Hematopoietic multipotent progenitor cell (in vitro differentiated cells): Measurements from ENCODE around the gene C5orf63. TPM values are rescaled to one million over a fixed set of nuclear protein-coding genes. Genes with fewer than 3 reads are reported as not detected.
"Not testable (repeated sequence)": the region's sequence is repeated elsewhere in the genome, so short reads cannot be mapped to it uniquely, and the experiment has no call there.

Source experiments
- DNase-seq, 3 donors: peaks; one replicate each; pipeline ENCODE4 v3.0.0-alpha.2; 2011 to 2015; ENCODE audit warnings: low read depth in 2 of 3, low spot score in 2 of 3
- total RNA-seq: library from RNA; depleted of rRNA; stranded (reverse); fragments of >200 nt; gene quantifications from one replicate; pipeline ENCODE4 v1.2.3, GENCODE V29; 2012

Gene C5orf63
- total RNA-seq, 1 donor = 2.2 TPM

DNA sequence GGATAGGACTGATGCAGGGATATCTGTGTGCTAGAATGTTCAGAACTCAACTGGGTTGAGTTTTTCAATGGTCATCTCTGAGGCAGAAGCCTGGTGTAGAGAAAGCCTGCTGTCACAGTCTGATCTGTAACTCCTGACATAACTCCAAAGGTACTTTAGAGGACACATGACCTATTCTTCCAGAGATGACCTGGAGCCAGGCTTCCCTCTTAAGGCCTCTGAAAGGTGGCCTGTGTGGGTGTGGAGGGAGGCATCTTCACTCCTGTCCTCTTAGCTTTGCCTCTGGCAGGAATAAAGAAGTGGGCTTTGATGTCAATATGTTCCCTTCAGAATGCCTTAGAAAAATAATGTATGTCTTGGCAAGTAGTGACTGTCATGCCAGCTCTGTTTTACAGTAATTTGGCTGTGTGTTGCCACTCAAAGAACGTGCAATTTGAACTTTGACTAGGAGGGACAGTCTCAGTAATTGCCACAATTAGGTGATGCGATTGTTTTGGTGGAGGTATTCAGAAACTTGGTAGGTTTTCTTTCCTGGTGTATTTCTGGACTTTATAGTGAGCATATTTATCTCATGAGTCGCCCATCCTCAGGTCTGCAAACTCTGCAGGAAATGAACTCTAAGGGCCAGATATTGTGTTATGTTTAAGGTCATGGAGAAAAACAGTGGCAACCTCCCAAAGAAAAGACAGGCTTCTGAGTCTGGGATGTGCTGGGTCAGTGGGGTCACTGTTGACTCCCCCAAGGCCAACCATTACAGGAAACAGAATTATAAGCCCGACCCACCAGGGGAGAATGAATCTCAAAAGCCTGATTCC lies 3.2 kb upstream of the C5orf63 start:
- DNase-seq = no peak

DNA sequence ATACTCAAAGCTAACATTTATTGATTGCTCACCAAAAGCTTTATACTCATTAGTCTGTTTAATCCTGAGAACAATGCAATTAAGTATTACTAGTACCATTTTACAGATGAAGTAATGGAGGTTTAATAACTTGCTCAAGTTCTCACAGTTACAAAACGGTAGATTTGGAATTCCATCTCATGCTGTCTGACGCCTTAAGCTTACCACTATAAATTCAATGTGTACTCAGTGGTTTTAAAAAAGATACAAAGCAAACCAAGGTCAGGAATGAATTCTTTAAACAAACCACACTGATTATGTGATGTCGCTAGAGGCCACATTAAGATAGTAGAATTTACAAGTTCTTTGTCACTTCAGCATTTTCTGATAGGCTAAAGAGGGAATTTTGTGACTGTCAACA lies 1.2 kb upstream of the C5orf63 start:
- DNase-seq = no peak

DNA sequence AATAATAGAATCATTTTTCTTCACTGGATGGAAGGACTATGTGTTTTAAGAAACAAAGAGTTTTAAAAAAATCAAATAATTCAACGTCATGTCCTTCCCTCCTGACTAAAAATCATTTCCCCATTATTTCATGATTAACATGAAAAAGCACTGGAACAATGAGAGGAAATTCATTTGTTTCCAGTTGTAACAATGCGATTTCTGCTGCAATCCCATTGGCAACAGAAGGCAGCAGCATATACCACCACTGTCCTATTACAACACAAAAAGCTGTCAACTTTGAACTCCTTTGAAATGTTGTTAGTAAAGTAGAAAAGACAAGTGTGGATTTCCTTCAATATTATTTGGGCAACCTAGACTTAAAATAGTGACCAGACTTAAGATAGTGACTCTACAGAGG lies 3.1 kb downstream of the C5orf63 start:
- no peak for DNase-seq

DNA sequence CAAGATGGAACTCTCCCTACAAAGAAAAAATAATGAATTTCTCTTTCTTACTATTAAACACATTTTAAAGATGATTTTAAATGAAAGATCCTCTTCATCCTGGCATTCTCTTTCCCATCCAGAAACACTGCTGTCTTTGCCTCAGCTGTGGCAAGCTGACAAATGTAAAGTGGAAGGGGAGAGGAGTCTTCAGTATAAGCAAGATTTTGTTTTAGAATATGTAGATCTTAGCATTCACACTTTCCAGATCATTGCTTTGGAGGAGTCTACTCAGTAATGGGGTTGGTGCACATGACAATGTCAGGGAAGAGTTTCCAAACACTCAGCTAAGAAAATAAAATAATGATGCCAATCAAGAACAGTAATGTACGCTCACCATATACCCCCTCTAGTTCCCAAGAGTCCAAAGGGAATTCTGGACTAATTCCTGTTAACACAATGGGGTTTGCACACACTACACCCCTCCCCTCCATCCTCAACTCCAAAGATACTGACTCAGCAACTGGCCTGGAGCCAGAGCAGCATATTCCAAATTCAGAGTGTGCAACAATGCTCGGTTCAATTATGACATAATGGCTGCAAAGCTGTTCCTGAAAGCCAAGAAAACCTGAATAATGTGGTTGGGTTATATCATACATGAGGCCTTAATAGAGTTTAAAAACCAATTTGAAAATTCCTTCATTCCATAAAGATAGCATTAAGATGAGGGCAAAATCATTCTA lies 4.6 kb downstream of the C5orf63 start:
- no peak for DNase-seq

DNA sequence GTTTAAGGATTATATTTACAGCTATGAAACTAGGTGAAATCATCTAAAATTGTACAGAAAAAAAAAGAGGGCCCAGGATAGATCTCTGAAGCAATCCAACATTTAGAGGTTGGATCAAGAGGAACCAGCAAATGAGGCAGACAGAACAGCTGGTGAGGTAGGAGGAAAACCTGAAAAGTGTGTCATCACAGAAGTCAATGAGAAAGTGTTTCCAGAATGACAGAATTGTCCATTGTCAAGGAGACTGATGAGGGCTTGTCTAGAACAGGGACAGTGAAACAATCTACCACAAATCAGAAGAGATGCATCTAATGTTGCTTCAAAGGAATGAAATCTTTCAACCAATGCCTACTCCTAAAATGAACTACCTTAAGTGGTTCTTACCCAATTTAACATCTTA lies 6.6 kb downstream of the C5orf63 start:
- DNase-seq = no peak

DNA sequence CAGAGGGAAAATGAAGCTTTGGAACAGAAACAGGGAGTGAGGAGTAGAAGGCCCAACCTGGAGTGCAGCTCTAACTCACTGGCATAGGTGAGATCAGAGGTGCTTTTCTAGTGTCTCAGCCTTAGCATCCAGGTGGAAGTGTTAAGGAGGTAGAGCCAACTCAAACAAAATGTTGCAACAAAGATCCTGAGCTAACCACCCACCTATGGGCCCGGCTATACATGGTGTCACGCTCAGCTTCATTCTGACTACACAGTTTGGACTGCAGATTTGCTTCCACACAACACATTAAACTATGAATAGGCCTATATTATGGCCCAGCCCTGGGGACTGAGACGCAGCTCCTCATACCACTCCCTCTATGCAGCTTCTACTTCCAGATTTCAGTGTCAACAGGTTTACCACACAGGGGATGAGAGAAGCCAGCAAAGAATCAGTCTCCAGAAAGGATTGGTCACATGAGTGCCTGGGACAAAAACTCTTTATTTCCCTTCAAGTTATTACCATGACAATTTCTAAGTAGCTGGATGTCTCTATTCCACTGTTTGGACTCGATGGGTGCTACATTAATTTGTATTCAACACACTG lies 9.0 kb downstream of the C5orf63 start:
- DNase-seq = no peak

DNA sequence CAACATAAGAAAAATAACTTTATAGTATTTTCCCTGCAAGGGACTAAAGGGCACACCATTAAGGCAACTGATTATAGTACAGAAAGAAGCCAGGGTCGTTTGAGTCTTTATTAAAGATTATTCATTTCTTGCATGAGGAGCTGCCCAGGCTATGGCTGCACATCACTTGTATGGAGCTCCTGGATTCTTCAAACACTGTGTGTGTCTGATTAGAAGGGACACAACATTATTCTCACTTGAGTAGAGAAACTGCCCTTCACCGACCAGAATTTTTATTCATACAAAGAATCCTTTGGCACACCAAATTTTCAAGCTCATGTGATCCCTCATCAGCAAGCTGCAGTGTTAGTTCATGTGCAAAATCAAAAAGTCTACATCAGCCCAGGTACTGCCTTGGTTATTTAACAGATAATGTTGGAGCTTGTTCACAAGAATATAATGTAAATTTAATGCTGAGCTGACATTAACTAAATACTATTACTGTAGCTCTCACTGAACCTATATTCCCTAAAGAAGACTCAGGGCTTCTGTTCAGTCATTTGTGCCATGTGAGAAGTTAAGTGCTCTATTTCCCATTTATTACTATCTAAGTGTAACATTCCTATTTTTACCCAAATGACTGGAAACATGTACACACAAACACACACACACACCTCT lies 9.9 kb downstream of the C5orf63 start:
- DNase-seq = no peak

DNA sequence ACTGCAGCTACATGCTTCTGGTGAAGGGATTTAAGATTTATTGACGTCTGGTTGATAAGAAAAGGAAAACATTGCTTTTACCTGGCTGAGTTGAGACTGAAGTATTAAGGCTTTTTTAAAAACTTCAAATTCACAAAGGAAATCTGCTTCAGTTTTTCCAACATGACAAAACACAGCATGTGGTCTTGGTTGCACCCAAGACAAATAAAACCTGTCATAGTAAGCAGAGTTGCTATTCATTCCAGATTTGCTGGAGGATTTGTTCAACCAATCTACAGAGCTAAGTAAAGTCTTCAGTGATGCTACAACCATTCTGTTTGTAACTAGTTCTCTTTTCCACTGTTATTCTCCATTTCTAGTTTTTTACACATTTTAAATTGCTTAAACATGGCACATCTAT lies 11.3 kb downstream of the C5orf63 start:
- no peak for DNase-seq

DNA sequence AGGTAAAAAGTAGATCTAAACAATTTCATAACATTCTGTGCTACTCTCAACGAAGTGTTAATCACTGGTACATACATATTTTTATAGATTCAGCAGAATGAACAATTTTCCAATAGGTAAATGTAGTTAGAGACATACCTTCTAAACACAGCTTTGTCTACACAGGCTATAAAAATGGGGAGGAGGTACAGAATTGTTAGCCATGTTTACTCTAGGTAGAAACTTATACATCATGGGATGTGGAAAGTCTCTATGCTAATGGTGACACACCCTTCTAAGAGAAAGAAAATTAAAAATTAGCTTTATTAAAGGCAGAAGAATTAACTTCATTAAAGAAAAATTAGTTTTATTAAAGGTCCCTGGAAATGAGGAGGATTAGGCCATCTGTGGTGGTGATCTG lies 11.8 kb downstream of the C5orf63 start:
- DNase-seq = no peak

DNA sequence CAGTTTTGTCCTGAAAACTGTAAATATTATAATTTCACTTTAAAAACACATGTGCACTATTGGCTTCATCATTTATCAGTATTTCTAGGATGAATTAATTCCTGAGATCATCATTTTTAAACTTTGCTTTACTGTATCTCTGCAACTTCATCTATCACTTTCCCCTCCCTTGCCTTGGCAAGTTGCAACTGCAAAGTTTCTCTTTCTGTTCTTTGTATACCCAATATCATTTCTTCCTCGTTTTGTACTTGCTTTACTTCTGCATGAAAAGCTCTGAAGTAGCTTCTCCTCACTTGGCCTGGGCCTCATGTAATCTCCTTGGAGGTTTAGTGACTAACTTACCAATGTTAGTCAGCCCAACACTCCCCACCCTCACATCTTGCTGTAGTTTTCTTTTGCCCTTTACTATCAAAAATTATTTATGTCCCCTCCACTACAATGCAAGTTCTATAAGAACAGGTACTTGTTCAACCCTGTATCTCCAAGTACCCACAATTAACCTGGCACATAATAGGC lies 12.8 kb downstream of the C5orf63 start:
- DNase-seq = no peak

DNA sequence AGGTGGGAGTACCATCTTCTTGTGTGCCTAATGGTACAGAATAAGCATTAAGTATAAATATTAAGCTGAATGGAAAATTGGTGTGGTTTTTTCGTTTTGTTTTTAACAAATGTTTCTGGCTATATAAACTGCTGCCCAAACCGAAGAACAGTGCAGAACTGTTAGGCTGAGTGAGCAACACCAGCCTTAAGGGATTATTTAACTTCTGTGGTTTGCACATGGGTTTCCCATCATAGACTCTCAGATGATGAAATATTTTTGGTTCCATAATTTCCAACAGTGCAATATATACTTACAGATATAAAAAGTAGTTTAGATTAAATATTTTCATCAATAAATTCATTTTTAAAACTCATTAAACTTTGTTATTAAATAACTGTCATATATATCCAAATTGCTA lies 16.4 kb downstream of the C5orf63 start:
- no peak for DNase-seq

DNA sequence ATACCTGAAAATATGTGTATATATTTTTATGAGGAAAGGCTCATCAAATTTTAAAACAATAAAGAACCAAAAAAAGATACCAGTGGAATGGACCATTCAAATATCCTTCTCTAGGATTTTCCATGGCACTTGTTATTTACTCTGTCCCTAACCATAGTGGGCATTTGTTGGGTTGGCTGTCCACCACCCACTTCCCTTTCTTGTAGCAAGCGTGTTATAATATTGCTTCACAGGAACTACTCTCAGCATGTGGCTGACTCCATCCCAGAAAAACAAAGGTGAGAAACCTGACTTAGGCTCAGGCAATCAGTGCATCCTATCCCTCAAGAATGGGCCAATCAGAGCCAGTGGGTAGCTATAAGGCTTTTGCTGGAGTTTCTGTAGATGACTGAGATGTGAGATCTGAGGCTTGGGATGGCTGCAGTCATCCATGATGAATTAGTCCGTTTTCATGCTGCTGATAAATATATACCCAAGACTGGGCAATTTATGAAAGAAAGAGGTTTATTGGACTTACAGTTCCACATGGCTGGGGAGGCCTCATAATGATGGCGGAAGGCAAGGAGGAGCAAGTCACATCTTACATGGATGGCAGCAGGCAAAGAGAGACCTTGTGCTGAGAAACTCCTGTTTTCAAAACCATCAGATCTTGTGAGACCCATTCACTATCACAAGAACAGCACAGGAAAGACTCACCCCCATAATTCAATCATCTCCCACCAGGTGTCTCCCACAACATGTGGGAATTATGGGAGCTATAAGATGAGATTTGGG lies 17.2 kb downstream of the C5orf63 start:
- no peak for DNase-seq

DNA sequence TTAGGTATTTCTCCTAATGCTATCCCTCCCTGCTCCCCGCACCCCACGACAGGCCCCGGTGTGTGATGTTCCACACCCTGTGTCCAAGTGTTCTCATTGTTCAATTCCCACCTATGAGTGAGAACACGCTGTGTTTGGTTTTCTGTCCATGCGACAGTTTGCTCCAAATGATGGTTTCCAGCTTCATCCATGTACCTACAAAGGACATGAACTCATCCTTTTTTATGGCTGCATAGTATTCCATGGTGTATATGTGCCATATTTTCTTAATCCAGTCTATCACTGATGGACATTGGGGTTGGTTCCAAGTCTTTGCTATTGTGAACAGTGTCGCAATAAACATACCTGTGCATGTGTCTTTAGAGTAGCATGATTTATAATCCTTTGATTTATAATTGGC lies 19.8 kb downstream of the C5orf63 start:
- not testable (repeated sequence) for DNase-seq

DNA sequence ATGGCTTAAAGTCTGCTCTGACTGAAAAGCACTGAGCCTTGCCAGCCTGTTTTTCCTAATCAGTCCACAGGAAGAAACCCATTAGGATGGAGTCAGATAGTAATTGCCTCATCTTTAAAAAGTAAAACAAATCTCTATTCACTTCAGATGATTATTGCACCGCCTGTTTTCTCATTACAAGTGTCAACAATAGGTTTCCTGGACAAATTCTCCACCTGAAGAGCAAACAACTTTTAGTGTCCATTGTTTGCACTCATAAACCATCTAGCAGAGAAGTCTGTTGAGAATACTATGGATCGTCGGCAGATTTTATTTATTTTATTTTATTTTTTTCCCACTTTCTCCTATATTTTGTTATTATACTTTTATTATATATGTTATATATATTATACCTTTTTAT lies 20.3 kb downstream of the C5orf63 start:
- no peak for DNase-seq

DNA sequence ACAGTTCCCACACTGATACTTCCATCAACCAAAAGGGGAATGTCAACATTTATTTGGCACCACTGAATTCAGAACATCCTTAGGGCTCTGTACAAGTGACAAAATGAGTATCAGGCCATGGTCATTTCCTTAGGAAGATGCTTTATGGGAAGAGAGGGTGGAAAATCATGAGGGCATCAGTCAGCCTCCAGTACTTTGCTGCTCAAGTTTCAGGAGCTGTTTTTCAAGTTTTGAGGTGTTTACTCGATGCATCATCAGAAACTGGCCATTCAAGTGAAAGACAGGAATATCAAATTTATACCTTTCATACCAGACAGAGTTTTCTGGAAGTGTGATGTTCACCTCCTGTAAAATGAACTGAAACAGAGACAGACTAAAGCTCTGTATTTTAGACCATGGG lies 21.7 kb downstream of the C5orf63 start:
- DNase-seq = no peak

DNA sequence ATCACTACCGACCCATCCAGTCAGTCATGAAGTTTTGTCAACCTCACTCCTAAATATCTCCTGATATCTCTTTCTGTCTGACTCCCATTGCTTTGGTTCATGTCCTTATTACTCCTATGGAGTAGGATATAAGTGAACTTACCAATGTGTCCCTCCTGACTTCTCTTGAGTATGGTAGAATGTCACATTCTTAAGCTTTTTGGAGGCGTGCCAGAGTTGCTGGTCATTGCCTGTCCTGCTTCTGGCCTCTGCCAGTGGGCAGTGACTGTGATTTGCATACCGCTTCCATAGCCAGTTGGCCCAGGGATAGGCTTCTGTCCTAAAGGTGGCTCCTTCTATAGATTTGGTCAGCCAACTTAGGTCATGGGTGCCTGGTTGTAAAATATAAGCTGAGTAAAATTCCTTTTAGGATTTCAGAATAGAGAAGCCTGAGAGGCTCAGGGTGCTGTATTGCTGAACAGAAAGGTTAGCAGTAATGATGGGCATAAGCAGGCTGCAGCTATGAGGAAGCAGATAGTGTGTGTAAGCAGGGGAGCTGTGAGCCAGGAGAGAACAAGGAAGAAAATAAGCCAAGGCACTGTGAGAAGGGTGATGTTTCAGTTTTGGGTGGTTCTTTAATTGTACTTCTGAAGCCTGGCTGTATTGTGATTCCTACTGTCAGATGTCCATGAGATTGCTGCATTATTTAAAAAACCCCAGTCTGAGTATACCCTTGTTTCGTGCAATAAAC lies 26.8 kb downstream of the C5orf63 start:
- DNase-seq = no peak

DNA sequence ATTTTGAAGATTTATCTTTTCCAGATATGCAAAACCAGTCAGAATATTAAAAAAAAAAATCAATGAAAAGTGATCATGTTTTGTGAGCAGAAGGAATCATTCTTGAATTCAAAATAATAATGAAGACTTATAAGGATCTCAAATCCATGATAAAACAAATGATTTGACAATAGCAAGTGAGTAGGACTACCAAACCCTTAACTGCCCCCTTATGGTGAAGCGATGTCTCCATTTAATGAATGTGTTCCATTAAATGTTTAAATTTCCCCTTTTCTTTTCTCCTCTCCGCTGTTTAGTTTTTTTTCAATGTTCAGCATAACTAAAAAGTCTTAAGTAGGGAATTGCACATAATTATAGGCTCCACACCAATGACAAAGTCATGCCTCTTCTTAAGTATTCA lies 30.7 kb downstream of the C5orf63 start:
- DNase-seq = peak in 1 of 3 donors; percentile 52

DNA sequence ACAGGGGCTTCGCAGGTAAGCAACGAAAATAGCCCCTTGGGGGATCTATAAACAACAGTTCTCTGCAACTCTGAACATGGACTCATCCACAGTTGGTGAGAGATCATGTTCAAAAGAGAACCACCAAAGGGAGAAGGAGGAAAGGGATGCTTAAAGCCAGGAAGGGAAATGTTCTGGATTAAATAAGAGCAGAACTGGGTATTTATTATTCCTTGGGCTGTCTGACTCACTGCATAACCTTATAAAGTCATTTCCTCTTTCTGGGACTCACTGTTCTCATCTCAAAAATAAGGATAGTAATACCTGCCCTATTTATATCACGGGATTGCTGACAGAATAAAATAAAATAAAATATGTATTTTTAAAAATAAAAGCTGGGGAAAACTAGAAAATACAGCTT lies 31.7 kb downstream of the C5orf63 start:
- no peak for DNase-seq

DNA sequence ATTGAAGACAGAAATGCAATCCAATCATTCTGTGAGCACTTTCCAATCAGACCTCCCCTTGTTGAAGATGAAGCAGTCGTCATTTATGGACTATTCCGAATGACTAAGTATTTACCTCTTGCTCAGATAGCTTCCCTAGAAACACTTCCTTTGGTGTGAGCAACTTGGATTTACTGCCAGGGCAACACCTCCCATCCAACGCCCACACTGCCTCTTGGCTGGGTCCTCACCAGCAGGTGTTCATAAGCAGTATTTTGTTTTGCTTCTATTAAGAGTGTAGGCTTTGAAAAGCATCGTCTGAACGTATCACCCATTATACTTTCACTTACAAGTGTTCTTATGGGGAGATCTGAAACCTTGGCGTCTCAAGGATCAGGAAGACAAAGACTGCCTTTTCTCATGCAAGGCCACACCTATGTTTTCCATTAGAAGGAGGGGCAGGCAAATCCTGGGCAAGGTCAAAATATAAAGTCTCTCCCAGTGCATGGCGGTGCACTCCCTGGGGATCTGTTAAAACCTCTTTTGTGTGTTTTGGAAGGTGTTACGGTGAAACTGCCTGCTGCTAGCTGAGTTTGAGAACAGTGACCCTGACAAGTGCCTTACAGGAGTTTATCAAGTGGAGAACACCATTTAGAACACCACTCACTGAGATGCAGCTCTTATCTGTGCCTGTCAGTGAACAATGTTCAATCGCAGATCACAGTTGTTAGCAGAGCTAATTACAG lies 32.3 kb downstream of the C5orf63 start:
- DNase-seq = no peak
